Measurements from ENCODE around the gene HAUS7. TPM values are rescaled to one million over a fixed set of nuclear protein-coding genes. Genes with fewer than 3 reads are reported as not detected.

Gene HAUS7
- total RNA-seq, 1 experiment from 2014 or later, result 29.3 TPM

GRCh38 chrX:153494061-153494460 is 23.7 kb upstream of the HAUS7 start:
- Histone ChIP-seq H3K4me1 (replicated peaks; ENCODE audit: insufficient read depth) (no peaks in the 10 kb centered on the region), H3K4me3 (no peak overlapping the region), H3K9me3 (ENCODE audit: insufficient read depth, low read depth) (no peaks in the 10 kb centered on the region), H3K4me2 (no peak overlapping the region), H3K27ac (no peak overlapping the region), H3K36me3 (ENCODE audit: low read depth) (no peaks in the 10 kb centered on the region), H3K9me2 (ENCODE audit: insufficient read depth) (no peaks in the 10 kb centered on the region), H3K27me3 (ENCODE audit: insufficient read depth, low read depth) (peaks cover 15% of the 10 kb centered on the region), H3F3A (ENCODE audit: insufficient read depth, low read depth) (no peaks in the 10 kb centered on the region), H4K20me1 (ENCODE audit: insufficient read depth) (no peaks in the 10 kb centered on the region), H3K79me2 (ENCODE audit: low read depth) (no peaks in the 10 kb centered on the region), H2AFZ (no peak overlapping the region)
- ChIA-PET CTCF (no interaction called here), POLR2A (ENCODE audit: unreplicated experiment) (no interaction called here)
- no TSS peak for BruUV-seq (replicated peaks)
- no peak for DNase-seq
- intact Hi-C loops (cut with micrococcal nuclease; ENCODE audit: unreplicated experiment), result no loop called here
- TF ChIP-seq CTCF (conservative IDR thresholded peaks at IDR 0.05), result no peak
- no peak for TF ChIP-seq EZH2 (IDR thresholded peaks at IDR 0.05; ENCODE audit: low read depth)

GRCh38 chrX:153493085-153493484 is 22.7 kb upstream of the HAUS7 start:
- no peak overlapping the region for H2AFZ ChIP-seq
- intact Hi-C loops (cut with micrococcal nuclease; ENCODE audit: unreplicated experiment), result no loop called here
- H3F3A ChIP-seq (ENCODE audit: insufficient read depth, low read depth), result no peaks in the 10 kb centered on the region
- no peak overlapping the region for H3K4me3 ChIP-seq
- CTCF ChIA-PET, result no interaction called here
- H3K27ac ChIP-seq, result no peak overlapping the region
- BruUV-seq (replicated peaks), result no TSS peak
- H3K9me3 ChIP-seq (ENCODE audit: insufficient read depth, low read depth), result no peaks in the 10 kb centered on the region
- no peaks in the 10 kb centered on the region for H3K79me2 ChIP-seq (ENCODE audit: low read depth)
- H3K9me2 ChIP-seq (ENCODE audit: insufficient read depth), result no peaks in the 10 kb centered on the region
- H3K4me2 ChIP-seq, result no peak overlapping the region
- no peak for DNase-seq
- POLR2A ChIA-PET (ENCODE audit: unreplicated experiment), result no interaction called here
- no peaks in the 10 kb centered on the region for H4K20me1 ChIP-seq (ENCODE audit: insufficient read depth)
- H3K36me3 ChIP-seq (ENCODE audit: low read depth), result no peaks in the 10 kb centered on the region
- H3K4me1 ChIP-seq (replicated peaks; ENCODE audit: insufficient read depth), result no peaks in the 10 kb centered on the region
- H3K27me3 ChIP-seq (ENCODE audit: insufficient read depth, low read depth), result peaks cover 13% of the 10 kb centered on the region
- no peak for TF ChIP-seq EZH2 (IDR thresholded peaks at IDR 0.05; ENCODE audit: low read depth)
- TF ChIP-seq CTCF (conservative IDR thresholded peaks at IDR 0.05), result no peak

GRCh38 chrX:153492543-153492942 is 22.2 kb upstream of the HAUS7 start:
- no TSS peak for BruUV-seq (replicated peaks)
- no peaks in the 10 kb centered on the region for H3K9me3 ChIP-seq (ENCODE audit: insufficient read depth, low read depth)
- H3K27me3 ChIP-seq (ENCODE audit: insufficient read depth, low read depth), result peaks cover 9% of the 10 kb centered on the region
- no peaks in the 10 kb centered on the region for H3K79me2 ChIP-seq (ENCODE audit: low read depth)
- no peaks in the 10 kb centered on the region for H3K9me2 ChIP-seq (ENCODE audit: insufficient read depth)
- no peak overlapping the region for H2AFZ ChIP-seq
- no peak overlapping the region for H3K27ac ChIP-seq
- no peaks in the 10 kb centered on the region for H3K36me3 ChIP-seq (ENCODE audit: low read depth)
- no peak for DNase-seq
- POLR2A ChIA-PET (ENCODE audit: unreplicated experiment), result no interaction called here
- H3K4me3 ChIP-seq, result no peak overlapping the region
- TF ChIP-seq EZH2 (IDR thresholded peaks at IDR 0.05; ENCODE audit: low read depth) (no peak), CTCF (conservative IDR thresholded peaks at IDR 0.05) (no peak)
- no peaks in the 10 kb centered on the region for H4K20me1 ChIP-seq (ENCODE audit: insufficient read depth)
- no peak overlapping the region for H3K4me2 ChIP-seq
- no peaks in the 10 kb centered on the region for H3K4me1 ChIP-seq (replicated peaks; ENCODE audit: insufficient read depth)
- CTCF ChIA-PET, result no interaction called here
- no peaks in the 10 kb centered on the region for H3F3A ChIP-seq (ENCODE audit: insufficient read depth, low read depth)
- intact Hi-C loops (cut with micrococcal nuclease; ENCODE audit: unreplicated experiment), result no loop called here
